Stimulated activated CD8-positive, alpha-beta memory T cell treated with anti-CD3 and anti-CD28 coated beads, Interleukin-7, amount 100 ng/mL, for 4 hours (primary cell): Measurements from ENCODE around the gene PGLYRP4.

ENCODE experiments used
- DNase-seq, 2 donors: peaks; one replicate each; pipeline ENCODE4 v3.0.0-alpha.2; 2020; ENCODE audit warnings: low read depth in 2 of 2

PGLYRP4 gene

GRCh38 chr1:153288634-153289275 lies 59.9 kb downstream of the PGLYRP4 start:
- no peak for DNase-seq
